ENCODE data around the gene GAS6.

The GAS6 gene

GRCh38 chr13:113822956-113823744 lies 40.7 kb downstream of the GAS6 start:
- POLR2A ChIA-PET = no interaction called here
- H3K4me1 ChIP-seq (ENCODE audit: control insufficient read depth, insufficient read depth, low read length) = no peaks in the 10 kb centered on the region
- TF ChIP-seq ZNF473 (tag by site-specific recombination; IDR thresholded peaks at IDR 0.05) (no peak), ZNF785 (tag by site-specific recombination; IDR thresholded peaks at IDR 0.05) (no peak), ZBTB49 (tag by site-specific recombination; IDR thresholded peaks at IDR 0.05; ENCODE audit: low read depth) (no peak), ZNF76 (tag by site-specific recombination; IDR thresholded peaks at IDR 0.05; ENCODE audit: borderline replicate concordance, low read depth) (no peak), ZNF202 (tag by site-specific recombination; IDR thresholded peaks at IDR 0.05; ENCODE audit: borderline replicate concordance) (no peak), ZNF211 (tag by site-specific recombination; IDR thresholded peaks at IDR 0.05; ENCODE audit: low read depth) (no peak), ZNF174 (tag by site-specific recombination; IDR thresholded peaks at IDR 0.05) (no peak), PRDM1 (tag by site-specific recombination; IDR thresholded peaks at IDR 0.05) (no peak), ZNF704 (tag by site-specific recombination; IDR thresholded peaks at IDR 0.05) (no peak), PBX3 (CRISPR knock-in tag; IDR thresholded peaks at IDR 0.05) (no peak)
- H3K27ac ChIP-seq (ENCODE audit: extremely low read depth, low read depth, low read length) = no peak overlapping the region
- H3K36me3 ChIP-seq (ENCODE audit: control insufficient read depth in 2 of 2, insufficient read depth in 1 of 2, low read length in 2 of 2) = peaks cover 0 to 15% of the 10 kb centered on the region in 2 experiments; a peak in 2 of 3 replicates
- no peak overlapping the region for H3K4me3 ChIP-seq (ENCODE audit: low read depth, low read length)
- CTCF ChIA-PET = no interaction called here
- no peaks in the 10 kb centered on the region for H3K9me3 ChIP-seq (ENCODE audit: control insufficient read depth, insufficient read depth, low read depth, low read length)

GRCh38 chr13:113822266-113822665 lies 41.6 kb downstream of the GAS6 start:
- no peaks in the 10 kb centered on the region for H3K9me3 ChIP-seq (ENCODE audit: control insufficient read depth, insufficient read depth, low read depth, low read length)
- TF ChIP-seq ATF2 (tag by site-specific recombination; IDR thresholded peaks at IDR 0.05; ENCODE audit: low read depth) (no peak), ZNF449 (tag by site-specific recombination; IDR thresholded peaks at IDR 0.05) (no peak), HIC1 (tag by site-specific recombination; IDR thresholded peaks at IDR 0.05) (no peak), ZNF645 (tag by site-specific recombination; IDR thresholded peaks at IDR 0.05) (no peak), MEIS1 (CRISPR knock-in tag; IDR thresholded peaks at IDR 0.05; ENCODE audit: borderline replicate concordance) (no peak), ZNF837 (tag by site-specific recombination; IDR thresholded peaks at IDR 0.05) (no peak)
- no peak overlapping the region for H3K27ac ChIP-seq (ENCODE audit: extremely low read depth, low read depth, low read length)
- H3K36me3 ChIP-seq (ENCODE audit: control insufficient read depth in 2 of 2, insufficient read depth in 1 of 2, low read length in 2 of 2) = peaks cover 0 to 10% of the 10 kb centered on the region in 2 experiments; a peak in 2 of 3 replicates
- H3K4me1 ChIP-seq (ENCODE audit: control insufficient read depth, insufficient read depth, low read length) = no peaks in the 10 kb centered on the region
- ChIA-PET CTCF (no interaction called here), POLR2A (no interaction called here)
- H3K4me3 ChIP-seq (ENCODE audit: low read depth, low read length) = no peak overlapping the region

All from HEK293 (cell line).